NCI-H82 treated with DMSO at 0.1 percent for 48 hours (cell line): ENCODE measurements around the gene ACER3.
"Not testable (repeated sequence)": the region's sequence is repeated elsewhere in the genome, so short reads cannot be mapped to it uniquely, and the experiment has no call there.

ENCODE experiments used
- DNase-seq: peaks from one replicate; lab custom pipeline; 2025; ENCODE audit not compliant: unreplicated experiment; lab: John Stamatoyannopoulos, UW

The ACER3 gene

GRCh38 chr11:76836613-76837291 is 24.0 kb upstream of the ACER3 start:
- no peak for DNase-seq

DNA sequence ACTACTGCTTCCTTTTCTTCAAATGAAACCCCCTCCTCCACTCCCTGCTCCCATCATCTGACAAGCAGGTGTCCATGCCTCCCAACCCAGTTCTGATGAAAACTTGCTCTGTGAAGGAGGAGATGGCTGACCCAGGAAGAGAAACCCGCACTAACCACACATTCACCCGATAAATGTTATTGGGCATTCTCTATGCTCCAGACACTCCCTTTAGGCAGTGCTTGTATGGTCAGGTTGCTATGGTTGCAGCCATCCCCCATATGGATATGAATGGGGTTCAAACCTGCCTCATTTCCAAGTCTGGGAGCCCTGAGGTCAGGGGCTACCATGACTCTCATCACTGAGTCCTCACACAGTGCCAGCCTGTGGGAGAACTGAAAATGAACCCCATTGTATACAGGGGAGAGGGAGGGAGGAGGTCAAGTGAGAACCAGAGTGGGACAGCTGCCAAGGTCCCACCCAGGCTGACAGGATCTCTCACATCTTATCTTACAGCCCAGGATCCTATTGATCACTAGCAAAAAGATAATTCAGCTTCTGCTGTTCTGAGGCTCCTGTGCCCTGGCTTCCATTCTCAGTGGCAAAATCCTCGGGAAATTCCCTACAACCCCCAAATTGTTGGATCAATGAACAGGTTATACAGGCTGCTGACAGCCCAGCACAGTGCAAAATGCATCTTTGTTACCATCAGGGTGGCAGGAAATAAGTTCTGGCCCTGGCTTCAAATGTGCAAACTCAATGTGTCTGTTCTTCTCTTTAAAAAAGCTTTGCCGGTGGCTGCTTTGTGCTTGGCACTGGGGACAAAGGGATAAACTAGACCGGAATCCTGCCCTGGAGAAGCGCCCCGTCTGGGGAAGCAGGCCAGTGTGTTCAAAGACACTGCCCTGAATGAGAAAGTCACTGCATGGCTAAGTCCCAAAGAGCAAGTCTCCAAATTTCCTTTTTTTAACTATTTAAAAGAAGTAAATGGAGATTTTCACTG is 22.7 kb upstream of the ACER3 start:
- no peak for DNase-seq

DNA sequence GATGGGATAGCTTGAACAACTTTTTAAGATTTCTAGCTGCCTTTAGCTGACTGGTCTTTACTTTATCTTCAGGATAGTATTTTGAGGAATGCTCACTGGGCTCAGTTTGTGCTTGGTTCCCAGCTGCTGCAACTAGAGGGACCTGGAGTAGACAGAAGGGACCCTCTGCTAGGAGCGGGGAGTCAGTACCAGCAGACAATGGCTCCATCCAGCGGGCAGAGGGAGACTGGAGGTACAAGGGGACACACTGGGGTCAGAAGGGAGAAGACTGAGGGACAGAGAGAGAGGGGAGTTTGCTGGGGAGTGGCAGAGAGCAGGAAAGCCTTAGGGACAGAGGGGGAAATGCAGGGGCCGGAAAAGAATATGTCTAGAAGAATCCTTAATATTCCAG is 22.0 kb upstream of the ACER3 start:
- DNase-seq = peak; percentile 55

DNA sequence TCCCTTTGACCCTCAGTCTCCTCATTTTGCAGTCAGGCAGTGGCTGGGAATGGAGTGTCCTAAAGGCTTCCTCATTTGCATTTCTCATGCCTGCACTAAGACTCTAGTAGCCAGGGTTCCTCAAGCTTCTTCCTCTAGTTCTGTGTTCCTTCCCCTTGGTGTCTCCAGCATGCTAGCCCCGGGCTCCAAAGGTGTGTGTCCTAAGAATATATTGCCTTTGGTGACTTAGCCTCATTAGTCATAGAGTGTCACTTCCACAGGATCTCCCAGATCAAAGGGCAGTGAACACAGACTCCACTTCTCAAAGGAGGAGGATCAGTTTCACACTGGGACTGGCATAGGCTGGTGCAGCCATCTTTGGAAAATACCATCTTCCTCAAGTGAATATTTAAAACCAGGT is 21.4 kb upstream of the ACER3 start:
- no peak for DNase-seq

DNA sequence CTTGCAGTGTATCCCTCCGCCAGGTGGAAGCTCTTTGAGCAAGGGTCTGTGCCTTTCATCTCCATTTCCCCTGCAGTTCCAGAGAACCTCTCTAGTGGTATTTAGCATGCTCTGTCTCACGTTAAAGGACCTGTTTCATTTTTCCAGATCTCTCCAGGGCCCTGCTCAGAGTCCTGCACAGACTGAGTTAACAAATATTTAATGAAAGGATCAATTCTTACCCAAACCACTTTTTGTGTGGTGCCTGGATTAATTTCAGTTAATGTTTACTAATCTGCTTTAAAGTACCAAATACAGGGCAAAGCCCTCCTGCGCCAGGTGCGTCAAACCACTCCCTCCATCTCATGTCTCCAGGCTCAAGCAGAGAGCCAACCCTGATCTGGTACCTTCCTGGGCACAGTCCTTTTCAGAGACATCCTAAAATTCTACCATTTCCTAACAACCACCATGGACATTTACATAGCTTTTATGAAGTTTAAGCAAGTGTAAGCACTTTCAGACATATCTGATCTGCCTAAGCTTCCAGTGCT is 18.7 kb upstream of the ACER3 start:
- DNase-seq = no peak

GRCh38 chr11:76843907-76844306 is 16.8 kb upstream of the ACER3 start:
- DNase-seq = no peak

DNA sequence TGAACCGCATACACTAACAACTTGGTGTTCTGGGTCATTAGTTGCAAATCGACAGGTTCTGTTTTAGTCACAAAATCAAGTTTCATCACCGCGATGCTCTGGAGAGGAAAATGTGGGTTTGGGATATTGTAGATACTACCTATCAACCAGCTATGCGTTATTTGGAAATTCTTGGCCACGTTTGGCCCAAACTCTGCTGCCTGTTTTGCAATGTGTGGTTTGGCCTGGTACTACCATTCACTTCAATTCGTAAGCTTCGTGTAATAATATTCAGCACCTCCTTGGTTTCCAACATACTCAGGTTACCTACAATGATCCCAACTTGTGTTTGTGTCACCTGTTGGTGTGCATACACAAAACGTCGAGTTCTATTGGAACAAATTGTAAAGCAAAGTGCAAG is 16.2 kb upstream of the ACER3 start:
- no peak for DNase-seq

- no peak for DNase-seq
These were observed 15.6 kb upstream of the ACER3 start for GRCh38 chr11:76845069-76845468.

- no peak for DNase-seq
These were observed 14.3 kb upstream of the ACER3 start for GRCh38 chr11:76846441-76846840.

DNA sequence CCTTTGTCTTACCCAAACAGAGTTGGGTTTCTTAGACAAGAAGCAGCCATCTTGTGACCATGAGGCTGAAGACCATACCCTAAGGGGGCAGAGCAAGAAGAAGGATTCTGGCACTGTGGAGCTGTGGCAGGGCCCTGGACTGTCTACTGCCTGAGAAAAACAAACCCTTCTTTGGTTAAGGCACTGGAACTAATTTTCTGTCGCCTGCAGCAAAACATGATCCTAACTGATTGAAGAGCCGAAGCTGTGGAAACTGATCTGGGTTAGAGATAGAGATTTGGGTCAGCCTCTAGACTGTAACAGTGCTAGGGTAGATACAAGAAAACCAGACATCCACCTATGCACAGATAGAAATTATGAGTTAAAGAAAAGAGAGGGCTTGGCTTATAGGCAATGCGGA is 11.3 kb upstream of the ACER3 start:
- no peak for DNase-seq

- no peak for DNase-seq
These were observed 10.6 kb upstream of the ACER3 start for GRCh38 chr11:76850130-76850529.

DNA sequence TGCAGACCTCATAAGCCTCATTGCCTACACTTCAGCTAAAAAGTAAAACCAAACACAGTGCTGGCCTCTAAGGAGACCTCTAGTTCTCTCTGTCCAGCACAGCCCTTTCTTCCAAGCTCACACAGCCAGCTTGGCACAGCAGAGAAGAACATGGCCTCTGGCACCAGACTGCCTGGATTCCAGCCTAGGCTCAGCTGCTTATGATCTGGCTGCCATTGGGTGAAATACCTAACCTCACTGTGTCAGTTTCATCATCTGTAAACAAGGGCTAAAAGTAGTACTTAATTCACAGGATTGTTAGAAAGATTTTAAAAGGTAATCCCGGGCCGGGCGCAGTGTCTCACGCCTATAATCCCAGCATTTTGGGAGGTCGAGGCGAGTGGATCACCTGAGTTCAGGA is 9.9 kb upstream of the ACER3 start:
- DNase-seq = no peak

DNA sequence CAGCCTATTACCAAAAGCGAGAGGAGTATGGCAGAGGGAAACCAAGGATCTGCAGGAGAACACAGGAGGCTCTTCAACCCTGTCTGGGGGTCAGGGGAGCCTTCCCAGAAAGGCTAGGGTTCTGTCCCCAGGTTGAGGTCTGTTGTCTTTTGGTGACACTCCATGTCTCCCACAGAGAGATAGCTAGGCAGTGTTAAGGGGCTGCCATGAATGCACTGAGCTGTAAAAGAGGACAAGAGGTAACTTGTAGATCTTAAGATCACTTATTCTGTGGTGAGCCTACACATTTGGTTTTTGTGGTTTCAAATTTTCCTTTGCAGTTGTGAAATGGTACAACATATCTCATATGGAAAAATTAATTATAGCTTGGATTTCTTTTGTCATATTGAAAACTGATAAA is 6.0 kb upstream of the ACER3 start:
- no peak for DNase-seq

GRCh38 chr11:76855670-76856069 is 5.0 kb upstream of the ACER3 start:
- not testable (repeated sequence) for DNase-seq

GRCh38 chr11:76856106-76856505 is 4.6 kb upstream of the ACER3 start:
- no peak for DNase-seq

GRCh38 chr11:76856571-76856970 is 4.1 kb upstream of the ACER3 start:
- DNase-seq = no peak

- no peak for DNase-seq
These were observed 2.8 kb upstream of the ACER3 start for GRCh38 chr11:76857781-76858410.

- DNase-seq = no peak
These were observed 950 bp upstream of the ACER3 start for GRCh38 chr11:76859708-76860227.

- no peak for DNase-seq
These were observed 804 bp downstream of the ACER3 start for GRCh38 chr11:76861490-76861953.

- not testable (repeated sequence) for DNase-seq
These were observed 2.1 kb downstream of the ACER3 start for GRCh38 chr11:76862794-76863193.

GRCh38 chr11:76863196-76863777 is 2.6 kb downstream of the ACER3 start:
- DNase-seq = no peak
